Measurements from ENCODE around the gene SLC40A1.

Gene SLC40A1

GRCh38 chr2:189516546-189516945, 64.0 kb downstream of the SLC40A1 start:
- H3K4me1 ChIP-seq (ENCODE audit: control insufficient read depth in 5 of 5, insufficient read depth in 5 of 5, low read length in 5 of 5): peaks cover 0 to 25% (median 12%) of the 10 kb centered on the region in 5 donors

GRCh38 chr2:189515264-189515663, 65.3 kb downstream of the SLC40A1 start:
- no peaks in the 10 kb centered on the region for H3K9me3 ChIP-seq (ENCODE audit: control insufficient read depth in 5 of 5, low read length in 5 of 5)
- no peak overlapping the region for H3K4me3 ChIP-seq (ENCODE audit: low read depth in 1 of 5, low read length in 5 of 5)
- peaks cover 0 to 27% (median 12%) of the 10 kb centered on the region in 5 donors for H3K4me1 ChIP-seq (ENCODE audit: control insufficient read depth in 5 of 5, insufficient read depth in 5 of 5, low read length in 5 of 5)
- no peak overlapping the region for H3K27ac ChIP-seq (ENCODE audit: low read depth, low read length)
- H3K36me3 ChIP-seq (ENCODE audit: control insufficient read depth in 5 of 5, insufficient read depth in 5 of 5, low read length in 5 of 5): no peaks in the 10 kb centered on the region
- no peaks in the 10 kb centered on the region for H3K27me3 ChIP-seq (ENCODE audit: control insufficient read depth in 5 of 5, insufficient read depth in 4 of 5, low read length in 5 of 5)
- no peak overlapping the region for H3K9ac ChIP-seq (ENCODE audit: low read length in 5 of 5)

More at GRCh38 chr2:189516546-189516945, 64.0 kb downstream of the SLC40A1 start:
- Histone ChIP-seq H3K27me3 (ENCODE audit: control insufficient read depth in 5 of 5, insufficient read depth in 4 of 5, low read length in 5 of 5) (no peaks in the 10 kb centered on the region), H3K4me3 (ENCODE audit: low read depth in 1 of 5, low read length in 5 of 5) (no peak overlapping the region), H3K36me3 (ENCODE audit: control insufficient read depth in 5 of 5, insufficient read depth in 5 of 5, low read length in 5 of 5) (no peaks in the 10 kb centered on the region), H3K9me3 (ENCODE audit: control insufficient read depth in 5 of 5, low read length in 5 of 5) (no peaks in the 10 kb centered on the region), H3K9ac (ENCODE audit: low read length in 5 of 5) (no peak overlapping the region), H3K27ac (ENCODE audit: low read depth, low read length) (no peak overlapping the region)

- Histone ChIP-seq H3K4me1 (ENCODE audit: control insufficient read depth in 5 of 5, insufficient read depth in 5 of 5, low read length in 5 of 5) (peaks cover 0 to 27% (median 12%) of the 10 kb centered on the region in 5 donors), H3K4me3 (ENCODE audit: low read depth in 1 of 5, low read length in 5 of 5) (no peak overlapping the region), H3K9ac (ENCODE audit: low read length in 5 of 5) (no peak overlapping the region), H3K9me3 (ENCODE audit: control insufficient read depth in 5 of 5, low read length in 5 of 5) (no peaks in the 10 kb centered on the region), H3K36me3 (ENCODE audit: control insufficient read depth in 5 of 5, insufficient read depth in 5 of 5, low read length in 5 of 5) (no peaks in the 10 kb centered on the region), H3K27me3 (ENCODE audit: control insufficient read depth in 5 of 5, insufficient read depth in 4 of 5, low read length in 5 of 5) (no peaks in the 10 kb centered on the region), H3K27ac (ENCODE audit: low read depth, low read length) (no peak overlapping the region)
Observed at GRCh38 chr2:189514104-189514503, 66.5 kb downstream of the SLC40A1 start.

GRCh38 chr2:189512879-189513278, 67.7 kb downstream of the SLC40A1 start:
- H3K27ac ChIP-seq (ENCODE audit: low read depth, low read length): no peak overlapping the region
- H3K4me3 ChIP-seq (ENCODE audit: low read depth in 1 of 5, low read length in 5 of 5): no peak overlapping the region
- no peaks in the 10 kb centered on the region for H3K9me3 ChIP-seq (ENCODE audit: control insufficient read depth in 5 of 5, low read length in 5 of 5)
- no peak overlapping the region for H3K9ac ChIP-seq (ENCODE audit: low read length in 5 of 5)
- no peaks in the 10 kb centered on the region for H3K36me3 ChIP-seq (ENCODE audit: control insufficient read depth in 5 of 5, insufficient read depth in 5 of 5, low read length in 5 of 5)
- H3K27me3 ChIP-seq (ENCODE audit: control insufficient read depth in 5 of 5, insufficient read depth in 4 of 5, low read length in 5 of 5): no peaks in the 10 kb centered on the region
- peaks cover 0 to 27% (median 12%) of the 10 kb centered on the region in 5 donors for H3K4me1 ChIP-seq (ENCODE audit: control insufficient read depth in 5 of 5, insufficient read depth in 5 of 5, low read length in 5 of 5)

GRCh38 chr2:189511960-189512319, 68.6 kb downstream of the SLC40A1 start:
- H3K9me3 ChIP-seq (ENCODE audit: control insufficient read depth in 5 of 5, low read length in 5 of 5): no peaks in the 10 kb centered on the region
- H3K36me3 ChIP-seq (ENCODE audit: control insufficient read depth in 5 of 5, insufficient read depth in 5 of 5, low read length in 5 of 5): no peaks in the 10 kb centered on the region
- no peak overlapping the region for H3K9ac ChIP-seq (ENCODE audit: low read length in 5 of 5)
- H3K27ac ChIP-seq (ENCODE audit: low read depth, low read length): no peak overlapping the region
- H3K27me3 ChIP-seq (ENCODE audit: control insufficient read depth in 5 of 5, insufficient read depth in 4 of 5, low read length in 5 of 5): no peaks in the 10 kb centered on the region
- peaks cover 0 to 27% (median 12%) of the 10 kb centered on the region in 5 donors for H3K4me1 ChIP-seq (ENCODE audit: control insufficient read depth in 5 of 5, insufficient read depth in 5 of 5, low read length in 5 of 5)
- no peak overlapping the region for H3K4me3 ChIP-seq (ENCODE audit: low read depth in 1 of 5, low read length in 5 of 5)

GRCh38 chr2:189511210-189511959, 69.2 kb downstream of the SLC40A1 start:
- peaks cover 0 to 27% (median 12%) of the 10 kb centered on the region in 5 donors for H3K4me1 ChIP-seq (ENCODE audit: control insufficient read depth in 5 of 5, insufficient read depth in 5 of 5, low read length in 5 of 5)
- H3K9me3 ChIP-seq (ENCODE audit: control insufficient read depth in 5 of 5, low read length in 5 of 5): no peaks in the 10 kb centered on the region
- no peak overlapping the region for H3K4me3 ChIP-seq (ENCODE audit: low read depth in 1 of 5, low read length in 5 of 5)
- no peak overlapping the region for H3K9ac ChIP-seq (ENCODE audit: low read length in 5 of 5)
- H3K27me3 ChIP-seq (ENCODE audit: control insufficient read depth in 5 of 5, insufficient read depth in 4 of 5, low read length in 5 of 5): no peaks in the 10 kb centered on the region
- no peaks in the 10 kb centered on the region for H3K36me3 ChIP-seq (ENCODE audit: control insufficient read depth in 5 of 5, insufficient read depth in 5 of 5, low read length in 5 of 5)
- H3K27ac ChIP-seq (ENCODE audit: low read depth, low read length): no peak overlapping the region
